ENCODE data around the gene DSCAM.

- TF ChIP-seq EZH2phosphoT487 (IDR thresholded peaks at IDR 0.05; ENCODE audit: insufficient read depth, low read depth) (no peak), EZH2 (IDR thresholded peaks at IDR 0.05; ENCODE audit: insufficient read depth, poor library complexity, severe bottlenecking) (no peak)
Observed at GRCh38 chr21:40340357-40340756, 506.6 kb downstream of the DSCAM start.
